Measurements from ENCODE around the gene C11orf71. TPM values are rescaled to one million over a fixed set of nuclear protein-coding genes. Genes with fewer than 3 reads are reported as not detected.

The C11orf71 gene
- total RNA-seq, 1 experiment from 2014 or later, result 3.7 TPM

DNA sequence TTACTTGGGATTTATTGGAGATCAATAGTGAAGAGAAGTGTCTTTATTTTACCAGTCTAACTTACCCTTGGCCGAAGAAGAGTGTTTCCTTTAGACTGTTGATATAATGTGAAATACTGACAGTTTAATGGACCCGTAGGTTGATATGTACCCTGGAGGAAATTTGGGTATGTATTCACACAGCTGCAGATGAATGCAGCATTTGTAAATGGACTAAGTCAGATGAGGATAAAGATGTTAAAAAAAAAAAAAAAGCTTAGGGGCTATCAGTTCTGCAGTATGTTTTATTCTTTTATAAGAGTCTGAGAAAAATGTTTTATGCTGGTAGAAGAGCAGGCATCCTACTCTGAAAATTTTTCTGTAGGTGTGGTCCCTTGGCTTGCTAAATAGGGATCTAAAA is 41.6 kb upstream of the C11orf71 start:
- TF ChIP-seq EZH2 (IDR thresholded peaks at IDR 0.05; ENCODE audit: low read depth) (no peak), CTCF (conservative IDR thresholded peaks at IDR 0.05) (no peak)
- H3K79me2 ChIP-seq (ENCODE audit: low read depth), result peaks cover 74% of the 10 kb centered on the region
- no TSS peak for BruUV-seq (replicated peaks)
- peaks cover 25% of the 10 kb centered on the region for H3F3A ChIP-seq (ENCODE audit: insufficient read depth, low read depth)
- H3K36me3 ChIP-seq (ENCODE audit: low read depth), result peaks cover 40% of the 10 kb centered on the region
- H3K9me3 ChIP-seq (ENCODE audit: insufficient read depth, low read depth), result no peaks in the 10 kb centered on the region
- no peak overlapping the region for H3K27ac ChIP-seq
- no peak overlapping the region for H3K4me3 ChIP-seq
- H2AFZ ChIP-seq, result no peak overlapping the region
- H3K4me1 ChIP-seq (replicated peaks; ENCODE audit: insufficient read depth), result peaks cover 33% of the 10 kb centered on the region
- intact Hi-C loops (cut with micrococcal nuclease; ENCODE audit: unreplicated experiment), result no loop called here
- ChIA-PET CTCF (no interaction called here), POLR2A (ENCODE audit: unreplicated experiment) (interaction anchor here (0.6 kb wide), 1 partner anchor 47 kb away, joined by 7 read pairs; no protein-coding TSS in a partner anchor)
- peak overlapping the region; percentile 93 for H3K4me2 ChIP-seq
- peaks cover 46% of the 10 kb centered on the region for H4K20me1 ChIP-seq (ENCODE audit: insufficient read depth)
- no peak for DNase-seq
- H3K27me3 ChIP-seq (ENCODE audit: insufficient read depth, low read depth), result no peaks in the 10 kb centered on the region
- H3K9me2 ChIP-seq (ENCODE audit: insufficient read depth), result no peaks in the 10 kb centered on the region

GRCh38 chr11:114440971-114441763 is 40.9 kb upstream of the C11orf71 start:
- ChIA-PET POLR2A (ENCODE audit: unreplicated experiment) (no interaction called here), CTCF (no interaction called here)
- Histone ChIP-seq H3K9me2 (ENCODE audit: insufficient read depth) (no peaks in the 10 kb centered on the region), H3K79me2 (ENCODE audit: low read depth) (peaks cover 69% of the 10 kb centered on the region), H3K4me1 (replicated peaks; ENCODE audit: insufficient read depth) (peaks cover 33% of the 10 kb centered on the region), H3K36me3 (ENCODE audit: low read depth) (peaks cover 37% of the 10 kb centered on the region), H3K4me2 (peak overlapping the region; percentile 93), H3K9me3 (ENCODE audit: insufficient read depth, low read depth) (no peaks in the 10 kb centered on the region), H3F3A (ENCODE audit: insufficient read depth, low read depth) (peaks cover 25% of the 10 kb centered on the region), H3K4me3 (peak overlapping the region; percentile 80), H4K20me1 (ENCODE audit: insufficient read depth) (peaks cover 46% of the 10 kb centered on the region), H2AFZ (no peak overlapping the region), H3K27ac (no peak overlapping the region), H3K27me3 (ENCODE audit: insufficient read depth, low read depth) (no peaks in the 10 kb centered on the region)
- intact Hi-C loops (cut with micrococcal nuclease; ENCODE audit: unreplicated experiment), result no loop called here
- BruUV-seq (replicated peaks), result no TSS peak
- no peak for TF ChIP-seq CTCF (conservative IDR thresholded peaks at IDR 0.05)
- no peak for TF ChIP-seq EZH2 (IDR thresholded peaks at IDR 0.05; ENCODE audit: low read depth)
- no peak for DNase-seq

DNA sequence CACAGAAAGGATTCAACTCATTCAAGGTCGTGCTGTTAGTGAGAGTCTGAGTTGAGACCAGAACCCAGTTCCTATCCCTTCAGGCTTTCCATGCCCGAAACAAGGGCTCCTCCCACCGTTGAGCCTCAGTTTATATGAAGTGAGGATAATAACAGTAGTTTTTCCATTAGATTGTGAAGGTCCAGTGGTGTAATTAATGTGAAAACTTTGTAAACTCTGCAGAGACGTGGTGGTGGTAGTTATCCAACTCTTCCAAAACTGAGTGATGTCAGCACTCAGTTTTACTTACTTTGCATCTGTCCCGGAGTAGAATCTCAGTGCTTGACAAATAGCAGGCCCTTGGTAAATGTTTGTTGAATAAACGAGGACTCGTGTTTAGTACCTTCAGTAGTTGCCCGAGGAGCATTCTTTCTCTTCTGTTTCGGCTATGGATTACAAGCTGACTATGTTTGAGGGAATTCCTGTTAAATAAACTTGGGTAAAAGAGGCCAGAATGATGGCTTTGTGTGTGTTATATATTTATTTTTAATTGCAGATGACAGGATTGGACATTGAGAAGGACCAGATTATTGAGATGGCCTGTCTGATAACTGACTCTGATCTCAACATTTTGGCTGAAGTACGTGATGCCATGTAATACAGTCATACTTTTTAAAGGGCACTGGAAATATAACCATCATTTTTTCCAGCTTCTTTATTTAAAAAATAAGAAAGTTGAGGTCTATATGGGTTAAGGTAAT is 40.0 kb upstream of the C11orf71 start:
- Histone ChIP-seq H3K27ac (peak overlapping the region; percentile 44), H3K9me2 (ENCODE audit: insufficient read depth) (no peaks in the 10 kb centered on the region), H3K4me1 (replicated peaks; ENCODE audit: insufficient read depth) (peaks cover 33% of the 10 kb centered on the region), H3K27me3 (ENCODE audit: insufficient read depth, low read depth) (no peaks in the 10 kb centered on the region), H4K20me1 (ENCODE audit: insufficient read depth) (peaks cover 46% of the 10 kb centered on the region), H3K36me3 (ENCODE audit: low read depth) (peaks cover 30% of the 10 kb centered on the region), H3K9me3 (ENCODE audit: insufficient read depth, low read depth) (no peaks in the 10 kb centered on the region), H2AFZ (peak overlapping the region; percentile 92), H3K79me2 (ENCODE audit: low read depth) (peaks cover 60% of the 10 kb centered on the region), H3K4me3 (peak overlapping the region; percentile 80), H3K4me2 (peak overlapping the region; percentile 93), H3F3A (ENCODE audit: insufficient read depth, low read depth) (peaks cover 25% of the 10 kb centered on the region)
- TF ChIP-seq CTCF (conservative IDR thresholded peaks at IDR 0.05) (no peak), EZH2 (IDR thresholded peaks at IDR 0.05; ENCODE audit: low read depth) (no peak)
- TSS peak; percentile 26 for BruUV-seq (replicated peaks)
- intact Hi-C loops (cut with micrococcal nuclease; ENCODE audit: unreplicated experiment), result no loop called here
- no peak for DNase-seq
- ChIA-PET CTCF (no interaction called here), POLR2A (ENCODE audit: unreplicated experiment) (no interaction called here)
